Mesothelial cell of epicardium (in vitro differentiated cells): ENCODE data around the gene FHDC1. TPM values are rescaled to one million over a fixed set of nuclear protein-coding genes. Genes with fewer than 3 reads are reported as not detected.

Source experiments
- DNase-seq, 2 experiments: peaks; one replicate each; pipeline ENCODE4 v3.0.0; 2021; ENCODE audit warnings: low spot score in 2 of 2; ENCODE audit not compliant: unreplicated experiment in 2 of 2
- H3K27ac Mint-ChIP-seq: 2 replicates; pipeline ENCODE4 v1.8.0; 2021; ENCODE audit warnings: mixed read lengths
- H3K27me3 Mint-ChIP-seq: 2 replicates; pipeline ENCODE4 v1.8.0; 2021; ENCODE audit warnings: low read depth, mixed read lengths
- H3K36me3 Mint-ChIP-seq: 2 replicates; pipeline ENCODE4 v1.8.0; 2021; ENCODE audit warnings: mixed read lengths
- H3K4me1 Mint-ChIP-seq: 2 replicates; pipeline ENCODE4 v1.8.0; 2021; ENCODE audit warnings: mixed read lengths
- H3K4me3 Mint-ChIP-seq: 2 replicates; pipeline ENCODE4 v1.8.0; 2021; ENCODE audit warnings: mild to moderate bottlenecking, moderate library complexity, mixed read lengths
- H3K9me3 Mint-ChIP-seq: 2 replicates; pipeline ENCODE4 v1.8.0; 2021; ENCODE audit warnings: mixed read lengths
- CTCF ChIP-seq: fragments of 200-600 bp; sonication (generic); IDR thresholded peaks from one replicate; pipeline ENCODE4 v1.5.0; 2021; ENCODE audit warnings: antibody characterized with exemption; ENCODE audit not compliant: unreplicated experiment
- total RNA-seq: library from RNA; stranded (reverse); gene quantifications from 3 replicates; pipeline ENCODE4 v1.2.1, GENCODE V29; 2021

Gene FHDC1
- total RNA-seq, 1 donor from 2014 or later, result 4.6 TPM

- H3K27ac Mint-ChIP-seq, result no peak overlapping the region
- peaks cover 2% of the 10 kb centered on the region for H3K27me3 Mint-ChIP-seq
- no peak for TF ChIP-seq CTCF
- DNase-seq, result no peak
- H3K4me3 Mint-ChIP-seq, result no peak overlapping the region
- H3K36me3 Mint-ChIP-seq, result no peaks in the 10 kb centered on the region
- no peaks in the 10 kb centered on the region for H3K9me3 Mint-ChIP-seq
- peaks cover 34% of the 10 kb centered on the region for H3K4me1 Mint-ChIP-seq
Observed at GRCh38 chr4:152997288-152997687, 61.2 kb downstream of the FHDC1 start.

GRCh38 chr4:152997771-152998487 is 61.8 kb downstream of the FHDC1 start:
- no peak for TF ChIP-seq CTCF
- no peaks in the 10 kb centered on the region for H3K36me3 Mint-ChIP-seq
- H3K27me3 Mint-ChIP-seq, result peaks cover 2% of the 10 kb centered on the region
- H3K27ac Mint-ChIP-seq, result no peak overlapping the region
- H3K4me3 Mint-ChIP-seq, result no peak overlapping the region
- H3K4me1 Mint-ChIP-seq, result peaks cover 34% of the 10 kb centered on the region
- no peaks in the 10 kb centered on the region for H3K9me3 Mint-ChIP-seq
- no peak for DNase-seq

GRCh38 chr4:152998861-152999260 is 62.7 kb downstream of the FHDC1 start:
- Mint-ChIP-seq H3K27me3 (peaks cover 2% of the 10 kb centered on the region), H3K4me3 (no peak overlapping the region), H3K9me3 (no peaks in the 10 kb centered on the region), H3K36me3 (no peaks in the 10 kb centered on the region), H3K4me1 (peaks cover 34% of the 10 kb centered on the region), H3K27ac (no peak overlapping the region)
- no peak for DNase-seq
- TF ChIP-seq CTCF, result no peak

GRCh38 chr4:152999346-153000075 is 63.4 kb downstream of the FHDC1 start:
- H3K36me3 Mint-ChIP-seq, result no peaks in the 10 kb centered on the region
- no peak for TF ChIP-seq CTCF
- no peaks in the 10 kb centered on the region for H3K9me3 Mint-ChIP-seq
- no peak overlapping the region for H3K4me3 Mint-ChIP-seq
- no peak overlapping the region for H3K27ac Mint-ChIP-seq
- H3K4me1 Mint-ChIP-seq, result peaks cover 35% of the 10 kb centered on the region
- no peak for DNase-seq
- peaks cover 2% of the 10 kb centered on the region for H3K27me3 Mint-ChIP-seq

- H3K27ac Mint-ChIP-seq, result no peak overlapping the region
Observed at GRCh38 chr4:153000076-153000420, 63.9 kb downstream of the FHDC1 start.

More at GRCh38 chr4:153000076-153000420, 63.9 kb downstream of the FHDC1 start:
- H3K27me3 Mint-ChIP-seq, result peaks cover 2% of the 10 kb centered on the region
- H3K4me1 Mint-ChIP-seq, result peaks cover 35% of the 10 kb centered on the region
- no peaks in the 10 kb centered on the region for H3K9me3 Mint-ChIP-seq
- H3K4me3 Mint-ChIP-seq, result no peak overlapping the region
- no peaks in the 10 kb centered on the region for H3K36me3 Mint-ChIP-seq
- no peak for DNase-seq
- TF ChIP-seq CTCF, result no peak
